HG03025 (cell line): Measurements from ENCODE around the gene TYK2.
"Not testable (repeated sequence)": the region's sequence is repeated elsewhere in the genome, so short reads cannot be mapped to it uniquely, and the experiment has no call there.

ENCODE experiments used
- ATAC-seq: cut with Tn5 transposase; IDR thresholded peaks from one replicate; pipeline ENCODE4 v1.9.1; 2021; ENCODE audit warnings: mild to moderate bottlenecking, moderate library complexity; ENCODE audit not compliant: unreplicated experiment, low FRiP score

Gene TYK2

DNA sequence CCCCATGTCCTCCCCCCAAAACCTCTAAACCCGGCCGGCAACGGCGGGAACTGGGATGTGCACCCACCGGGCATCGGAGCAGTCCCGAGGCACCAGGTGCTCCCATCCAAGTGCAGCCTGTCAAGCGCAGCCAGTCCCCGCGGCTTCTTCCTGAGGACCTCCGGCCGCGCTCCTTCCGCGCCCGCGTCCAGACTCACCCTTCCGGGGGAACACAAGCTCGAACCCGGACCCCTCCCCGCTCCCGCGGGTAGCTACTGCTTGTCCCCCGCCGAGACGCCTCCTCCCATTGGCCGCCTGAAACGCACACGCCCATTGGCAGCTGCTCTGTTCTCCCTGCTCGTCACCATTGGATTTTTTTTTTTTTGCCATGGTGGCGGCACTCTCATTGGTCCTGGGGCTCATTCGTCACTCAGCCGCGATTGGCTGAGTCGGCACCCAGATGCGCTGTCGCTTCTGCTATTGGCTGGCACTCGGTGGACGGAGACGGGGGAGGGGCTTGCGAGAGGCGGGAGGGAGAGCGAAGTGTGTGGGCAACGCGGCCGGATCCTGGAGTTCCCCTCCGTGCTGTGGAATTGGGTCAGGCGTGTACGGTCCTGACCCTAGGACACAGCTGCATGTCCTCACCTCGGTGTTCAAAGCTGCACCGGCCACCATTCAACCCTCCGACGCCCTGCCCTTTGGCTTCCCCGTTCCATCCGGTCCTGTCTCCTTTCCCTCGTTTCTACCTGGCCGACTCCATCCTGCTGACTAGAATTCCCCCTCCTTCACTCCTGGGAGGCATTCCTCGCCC is at the start of gene TYK2:
TYK2 (minus strand) TSS at position 260 of the 790 bp plus-strand sequence. CDS start 2,166 bp downstream, outside the sequence.
- ATAC-seq = peak; percentile 88

DNA sequence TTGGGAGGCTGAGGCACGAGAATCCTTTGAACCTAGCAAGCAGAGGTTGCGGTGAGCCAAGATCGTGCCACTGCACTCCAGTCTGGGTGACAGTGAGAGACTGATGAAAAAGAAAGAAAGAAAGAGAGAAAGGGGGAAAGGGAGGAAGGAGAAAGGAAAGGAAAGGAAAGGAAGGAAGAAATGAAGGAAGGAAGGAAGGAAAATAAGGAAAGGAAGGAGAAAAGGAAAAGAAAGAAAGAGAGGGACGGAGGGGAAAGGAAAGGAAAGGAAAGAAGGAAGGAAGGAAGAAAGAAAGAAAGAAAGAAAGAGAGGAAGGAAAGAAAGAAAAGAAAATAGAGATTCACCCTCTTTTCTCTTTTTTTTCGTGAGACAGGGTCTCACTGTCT is 48.6 kb upstream of the TYK2 start:
- no peak for ATAC-seq

DNA sequence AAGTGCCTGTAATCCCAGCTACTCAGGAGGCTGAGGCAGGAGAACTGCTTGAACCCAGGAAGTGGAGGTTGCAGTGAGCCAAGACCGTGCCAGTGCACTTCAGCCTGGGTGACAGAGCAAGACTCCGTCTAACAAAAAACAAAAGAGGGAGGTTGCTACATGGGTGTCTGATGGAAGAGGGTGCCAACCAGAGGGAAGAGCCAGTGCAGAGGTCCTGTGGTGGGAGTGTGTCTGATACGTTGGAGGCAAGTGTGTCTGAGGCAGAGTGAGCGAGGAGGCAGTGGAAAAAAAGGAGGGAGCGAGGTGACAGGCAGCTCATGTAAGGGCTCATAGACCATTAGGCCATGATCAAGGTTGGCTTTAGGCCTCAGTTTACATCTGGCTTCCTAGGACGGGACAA is 46.8 kb upstream of the TYK2 start:
- ATAC-seq = no peak

DNA sequence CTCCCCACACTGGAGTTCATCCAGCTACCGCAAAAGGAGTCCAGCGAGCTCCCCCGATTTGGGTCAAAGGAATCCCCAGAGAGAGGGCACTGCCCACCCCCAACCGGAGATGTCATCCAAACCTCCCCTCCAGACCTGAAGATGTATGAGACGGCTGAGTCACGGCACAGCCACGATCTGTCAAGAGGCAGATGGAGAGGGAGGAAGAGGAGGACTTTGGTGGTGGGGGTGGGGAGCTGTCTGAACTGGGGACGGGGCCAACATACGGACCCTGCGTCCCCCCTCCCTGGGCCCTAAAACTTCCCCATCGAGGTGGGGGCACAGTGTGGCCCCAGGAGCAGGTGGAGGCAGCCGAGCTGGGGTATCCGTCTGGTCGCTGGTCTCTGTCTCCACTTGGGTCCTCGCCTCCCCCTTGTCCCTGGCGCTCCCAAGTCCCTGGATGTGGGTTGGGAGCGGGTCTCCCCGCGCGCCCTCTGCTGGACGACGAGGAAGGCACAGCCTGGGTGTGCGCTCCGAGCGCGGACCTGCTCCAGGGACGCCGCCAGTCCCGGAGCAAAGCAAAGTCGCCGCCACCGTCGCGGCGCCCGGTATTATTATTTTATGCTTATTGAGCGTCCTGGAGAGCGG is 43.8 kb upstream of the TYK2 start:
- ATAC-seq = no peak

DNA sequence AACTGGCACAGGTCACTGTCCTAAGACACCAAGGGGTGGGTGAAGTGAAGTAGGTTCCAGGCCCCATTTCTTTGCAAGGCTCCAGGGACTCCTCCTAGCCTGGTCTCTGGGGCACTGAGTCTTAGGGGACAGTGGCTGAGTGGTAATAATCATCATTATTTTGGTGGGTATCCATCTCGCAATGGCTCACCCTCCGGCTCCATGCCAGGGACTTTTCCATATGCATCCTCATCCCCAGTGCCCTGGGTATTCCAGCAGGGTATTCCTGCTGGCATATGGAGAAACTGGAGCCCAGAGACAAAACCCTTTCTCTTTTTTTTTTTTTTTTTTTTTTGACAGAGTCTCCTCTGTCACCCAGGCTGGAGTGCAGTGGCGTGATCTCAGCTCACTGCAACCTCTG is 42.5 kb upstream of the TYK2 start:
- no peak for ATAC-seq

DNA sequence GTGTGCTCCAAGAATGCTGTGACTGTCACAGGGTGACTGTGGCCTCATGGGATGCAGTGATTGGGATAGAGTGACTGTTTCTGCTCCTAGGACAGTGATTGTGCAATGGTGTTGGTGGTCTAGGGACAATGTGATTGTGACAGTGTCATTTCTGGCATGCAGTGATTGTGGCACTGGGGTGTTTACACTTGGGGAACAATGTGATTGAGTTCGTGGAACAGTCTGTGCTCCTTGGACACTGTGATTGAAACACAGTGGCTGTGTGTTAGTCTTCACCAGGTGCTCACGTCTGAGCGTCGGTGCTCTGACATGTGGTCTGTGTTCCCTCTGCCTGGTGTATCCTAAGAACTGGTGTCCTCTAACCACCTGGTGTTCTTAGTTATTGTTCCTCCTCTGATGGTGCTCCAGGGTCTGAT is 41.7 kb upstream of the TYK2 start:
- no peak for ATAC-seq

DNA sequence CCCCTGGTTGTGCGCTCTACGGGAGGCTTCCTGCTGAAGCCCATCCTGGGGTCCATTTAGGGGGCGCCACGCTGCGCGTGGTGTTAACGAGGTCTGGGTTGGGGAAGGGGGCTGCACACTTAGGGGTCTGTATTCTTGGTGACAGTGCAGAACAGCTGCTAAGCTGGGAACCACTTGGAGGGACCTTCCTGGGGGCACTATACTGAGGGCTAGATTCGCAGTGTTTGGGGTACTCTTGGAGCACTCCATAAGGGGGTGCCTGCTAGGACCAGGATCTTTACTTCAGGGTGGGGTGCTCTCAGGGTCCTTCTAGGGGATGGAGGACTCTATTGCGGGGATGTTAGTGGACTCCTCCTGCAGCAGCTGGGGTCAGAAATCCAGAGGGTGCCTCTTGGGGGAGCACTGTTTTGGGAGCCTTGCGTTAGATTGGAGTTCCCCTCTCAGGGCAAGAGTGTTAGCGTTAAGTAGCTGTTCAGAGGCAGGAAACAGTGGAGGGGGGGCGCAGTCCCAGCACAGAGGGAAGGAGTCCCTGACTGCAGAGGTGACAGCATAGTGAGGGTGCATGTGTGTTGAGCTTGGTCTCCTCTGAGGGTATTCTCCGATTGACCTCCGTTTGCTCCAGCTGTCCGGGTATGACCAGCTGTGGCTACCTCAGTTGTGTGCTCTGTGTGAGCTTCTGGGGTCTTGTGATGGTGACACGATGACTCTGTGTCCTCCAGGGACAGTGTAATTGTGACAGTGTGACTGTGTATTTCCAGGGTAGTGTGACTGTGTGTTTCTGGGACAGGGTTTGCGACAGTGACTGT is 41.1 kb upstream of the TYK2 start:
- no peak for ATAC-seq

DNA sequence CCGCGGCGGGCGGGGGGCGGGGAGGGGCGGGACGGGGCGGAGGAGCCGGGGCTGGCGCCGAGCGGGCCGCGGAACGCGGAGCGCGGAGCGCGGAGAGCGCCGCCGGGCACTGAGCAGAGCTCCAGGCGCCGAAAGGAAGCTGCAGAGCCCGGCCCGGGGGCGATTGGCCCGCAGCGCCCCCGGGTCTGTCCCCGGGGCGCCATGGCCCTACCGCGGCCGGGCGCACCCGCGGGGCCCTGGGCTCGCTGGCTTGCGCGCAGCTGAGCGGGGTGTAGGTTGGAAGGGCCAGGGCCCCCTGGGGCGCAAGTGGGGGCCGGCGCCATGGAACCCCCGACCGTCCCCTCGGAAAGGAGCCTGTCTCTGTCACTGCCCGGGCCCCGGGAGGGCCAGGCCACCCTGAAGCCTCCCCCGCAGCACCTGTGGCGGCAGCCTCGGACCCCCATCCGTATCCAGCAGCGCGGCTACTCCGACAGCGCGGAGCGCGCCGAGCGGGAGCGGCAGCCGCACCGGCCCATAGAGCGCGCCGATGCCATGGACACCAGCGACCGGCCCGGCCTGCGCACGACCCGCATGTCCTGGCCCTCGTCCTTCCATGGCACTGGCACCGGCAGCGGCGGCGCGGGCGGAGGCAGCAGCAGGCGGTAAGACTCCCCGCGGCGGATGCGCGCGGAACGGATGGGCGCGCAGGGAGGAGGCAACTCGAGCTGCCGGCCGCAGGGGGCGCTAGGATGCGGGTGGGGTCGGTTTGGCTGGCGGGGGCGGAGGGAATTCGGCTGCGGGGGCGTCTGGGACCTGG is 40.3 kb upstream of the TYK2 start, which contains the start of gene PDE4A:
PDE4A (plus strand) TSS at position 95 of the 796 bp plus-strand sequence; CDS start at position 322, 227 bp downstream.
- no peak for ATAC-seq

DNA sequence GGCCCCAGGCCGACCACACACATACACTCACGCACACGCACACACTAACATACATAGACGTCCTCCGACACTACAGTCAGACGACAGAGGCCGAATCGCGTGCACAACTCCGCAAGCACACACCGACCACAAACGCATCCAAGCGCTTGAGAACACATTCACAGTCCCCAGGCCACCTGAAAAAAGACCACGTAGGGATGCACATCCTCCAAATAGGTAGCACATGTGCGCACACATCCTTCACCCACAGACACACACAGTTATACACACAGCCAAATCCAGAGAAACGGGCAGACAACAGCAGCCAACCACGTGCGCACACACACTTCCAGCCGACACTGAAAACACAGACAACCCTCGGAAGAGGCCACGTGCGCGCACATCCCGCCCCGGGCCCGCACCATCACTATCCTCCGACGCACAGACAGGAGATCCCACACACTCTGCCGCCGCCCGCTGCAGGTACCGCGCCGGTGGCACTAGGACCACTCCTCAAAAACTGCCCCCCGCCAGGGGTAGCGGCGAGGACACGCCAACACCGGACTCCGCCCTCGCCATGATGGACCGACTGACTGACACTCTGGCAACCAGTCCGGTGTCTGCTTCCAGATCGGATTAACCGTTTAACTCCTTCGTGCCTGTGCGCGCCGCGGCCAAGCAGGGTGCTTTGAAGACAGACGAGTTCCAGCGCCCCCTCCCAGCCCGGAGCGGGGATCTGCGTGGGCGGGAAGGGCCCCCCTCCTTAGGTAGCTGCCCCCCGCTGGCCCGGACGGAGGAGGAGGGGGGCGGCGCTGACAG is 39.5 kb upstream of the TYK2 start:
- ATAC-seq = no peak

DNA sequence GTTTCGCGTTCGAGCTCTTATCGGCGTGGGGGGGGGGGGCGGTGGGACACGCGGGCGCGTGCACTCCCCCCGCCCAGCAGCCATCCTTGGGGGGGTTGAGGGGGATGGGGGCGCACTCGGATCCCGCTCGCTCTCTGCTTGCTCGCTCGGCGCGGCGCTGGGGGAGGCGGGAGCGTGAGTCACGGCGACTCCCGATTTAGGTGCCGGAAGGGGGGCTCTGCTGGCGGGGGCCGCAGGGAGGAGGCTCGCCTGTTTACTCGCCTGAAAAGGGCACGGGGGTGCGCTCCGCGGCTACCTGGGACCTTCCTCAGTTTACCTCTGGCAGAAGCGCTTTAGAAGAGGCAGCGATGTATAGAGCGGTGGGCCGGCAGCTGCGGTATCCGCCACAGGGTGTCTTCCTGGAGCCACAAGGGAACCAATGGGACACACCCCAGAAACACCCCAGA is 38.9 kb upstream of the TYK2 start:
- no peak for ATAC-seq

DNA sequence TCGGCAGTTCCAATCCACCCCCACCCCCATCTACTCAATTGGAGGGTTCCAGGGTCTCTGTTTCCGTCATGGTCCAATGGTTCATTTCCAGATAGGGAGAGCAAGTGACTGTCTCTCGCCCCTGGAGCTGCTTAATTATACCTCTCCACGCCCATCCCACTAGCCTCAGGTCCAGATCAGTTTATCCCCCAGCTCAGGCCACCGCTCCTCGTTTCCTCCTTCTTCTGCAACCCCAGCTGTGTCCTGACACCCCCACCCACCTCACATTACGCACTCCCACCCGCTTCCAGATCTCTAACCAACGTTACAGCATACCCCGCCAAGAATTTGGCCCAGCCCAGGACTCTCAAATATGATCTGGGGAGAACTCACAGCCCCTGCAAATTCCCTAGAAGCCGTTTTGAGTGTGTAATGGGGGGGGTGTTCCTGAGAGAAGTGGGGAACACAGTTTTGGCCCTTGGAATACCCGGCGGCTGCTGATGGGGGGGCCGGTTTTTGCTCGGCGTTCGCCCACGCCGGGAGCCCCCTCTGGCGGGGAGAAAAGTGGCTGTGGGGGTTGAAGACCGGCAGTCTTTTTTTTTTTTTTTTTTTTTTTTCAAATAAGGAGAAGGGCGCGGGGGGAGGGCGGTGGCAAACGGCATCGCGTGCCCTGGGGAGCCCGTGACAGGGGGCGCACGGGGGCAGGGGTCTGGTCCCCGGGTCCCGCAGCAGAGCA is 38.3 kb upstream of the TYK2 start:
- no peak for ATAC-seq

DNA sequence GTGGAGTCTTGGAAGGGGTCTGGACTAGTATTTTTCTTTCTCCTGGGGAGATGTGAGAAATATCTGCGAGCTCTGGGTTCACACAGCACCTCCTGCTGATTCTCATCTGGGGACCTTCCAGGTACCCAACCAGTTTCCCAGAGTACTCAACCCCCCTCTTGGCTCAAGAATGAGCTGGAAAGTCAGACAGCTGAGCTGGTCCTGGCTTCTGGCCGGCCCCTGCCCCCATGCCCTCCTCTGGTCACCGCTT is 37.8 kb upstream of the TYK2 start:
- ATAC-seq = no peak

DNA sequence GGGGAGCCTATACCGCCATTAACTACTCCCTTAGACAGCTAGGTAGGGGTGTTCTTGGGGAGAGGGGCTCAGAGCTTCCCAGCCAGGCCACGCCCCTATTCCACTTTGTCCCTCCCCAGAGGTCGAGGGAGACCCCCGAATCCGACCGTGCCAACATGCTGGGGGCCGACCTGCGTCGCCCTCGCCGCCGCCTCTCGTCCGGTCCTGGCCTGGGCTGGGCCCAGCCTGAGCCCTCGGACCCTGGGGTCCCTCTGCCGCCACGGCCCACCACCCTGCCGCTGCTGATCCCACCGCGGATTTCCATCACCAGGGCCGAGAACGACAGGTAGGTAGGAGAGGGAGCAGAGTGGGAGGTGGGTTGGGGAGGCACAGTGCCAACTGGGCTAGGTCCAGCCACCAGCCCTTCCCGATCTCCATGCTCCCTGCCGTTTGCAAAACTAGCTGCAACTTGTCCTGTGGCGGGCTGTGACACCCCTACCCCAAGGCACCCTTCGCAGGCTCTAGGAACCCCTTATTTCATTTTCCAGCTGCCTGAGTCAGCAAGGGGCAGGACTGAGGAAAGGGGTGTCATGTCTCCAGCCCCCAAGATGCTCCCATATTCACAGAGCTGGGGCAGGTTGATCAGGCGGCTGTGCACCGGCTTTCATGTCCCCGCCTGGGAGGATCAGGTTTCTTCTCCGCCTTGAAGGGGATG is 37.3 kb upstream of the TYK2 start:
- ATAC-seq = no peak

DNA sequence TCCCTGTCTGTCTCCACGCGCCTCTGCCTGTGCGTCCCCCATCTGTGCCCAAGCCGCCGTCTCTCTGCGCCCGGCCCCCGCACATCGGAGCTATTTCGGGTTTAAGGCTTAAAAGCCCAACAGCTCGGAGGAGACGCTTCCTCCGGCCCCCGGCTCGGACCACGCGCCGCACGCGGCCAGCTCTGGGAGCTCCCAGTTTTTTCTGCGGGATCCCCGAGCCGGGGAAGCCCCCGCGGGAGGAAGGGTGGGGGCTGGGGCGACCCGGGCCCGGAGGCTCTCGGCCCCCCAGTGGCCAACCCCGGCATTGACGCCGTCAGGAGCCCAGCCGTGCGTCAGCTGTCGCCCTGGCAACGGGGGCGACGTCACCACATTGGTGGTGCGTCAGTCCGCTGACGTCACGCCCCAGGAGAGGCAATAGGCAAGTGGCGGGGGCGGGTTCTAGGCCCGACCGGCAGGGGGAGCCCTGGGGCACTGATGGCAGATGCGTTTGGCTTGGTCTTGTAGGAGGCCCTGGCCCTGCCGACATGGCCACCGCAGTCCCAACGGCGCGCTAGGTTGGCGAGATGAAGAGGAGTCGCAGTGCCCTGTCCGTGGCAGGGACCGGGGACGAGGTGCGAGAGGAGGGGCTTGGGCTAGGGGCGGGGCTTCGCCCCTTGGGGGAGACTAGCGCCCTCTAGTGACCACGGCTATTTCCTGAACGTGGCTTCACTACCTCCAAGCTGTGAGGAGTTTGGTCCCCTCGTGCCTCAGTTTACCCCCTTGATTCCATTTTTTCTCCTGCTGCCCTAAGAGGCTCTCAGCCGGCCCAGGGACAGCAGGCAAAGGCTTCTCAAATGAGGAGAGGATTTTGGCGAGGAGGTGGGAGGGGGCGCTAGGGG is 36.2 kb upstream of the TYK2 start:
- peak; percentile 40 for ATAC-seq

DNA sequence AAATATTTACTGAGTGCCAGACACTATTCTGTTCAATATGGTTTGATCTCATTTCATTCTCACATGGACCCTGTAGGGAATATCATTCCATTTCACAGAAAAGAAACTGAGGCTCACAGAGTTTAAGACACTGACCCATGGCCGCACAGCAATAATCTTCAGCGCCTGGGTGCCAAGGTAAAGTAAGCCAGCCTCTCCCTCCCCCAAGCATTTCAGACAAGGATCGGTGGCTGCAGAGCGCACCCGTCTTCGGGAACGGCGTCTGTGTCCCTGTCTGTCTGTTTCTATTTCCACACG is 35.7 kb upstream of the TYK2 start:
- ATAC-seq = no peak

DNA sequence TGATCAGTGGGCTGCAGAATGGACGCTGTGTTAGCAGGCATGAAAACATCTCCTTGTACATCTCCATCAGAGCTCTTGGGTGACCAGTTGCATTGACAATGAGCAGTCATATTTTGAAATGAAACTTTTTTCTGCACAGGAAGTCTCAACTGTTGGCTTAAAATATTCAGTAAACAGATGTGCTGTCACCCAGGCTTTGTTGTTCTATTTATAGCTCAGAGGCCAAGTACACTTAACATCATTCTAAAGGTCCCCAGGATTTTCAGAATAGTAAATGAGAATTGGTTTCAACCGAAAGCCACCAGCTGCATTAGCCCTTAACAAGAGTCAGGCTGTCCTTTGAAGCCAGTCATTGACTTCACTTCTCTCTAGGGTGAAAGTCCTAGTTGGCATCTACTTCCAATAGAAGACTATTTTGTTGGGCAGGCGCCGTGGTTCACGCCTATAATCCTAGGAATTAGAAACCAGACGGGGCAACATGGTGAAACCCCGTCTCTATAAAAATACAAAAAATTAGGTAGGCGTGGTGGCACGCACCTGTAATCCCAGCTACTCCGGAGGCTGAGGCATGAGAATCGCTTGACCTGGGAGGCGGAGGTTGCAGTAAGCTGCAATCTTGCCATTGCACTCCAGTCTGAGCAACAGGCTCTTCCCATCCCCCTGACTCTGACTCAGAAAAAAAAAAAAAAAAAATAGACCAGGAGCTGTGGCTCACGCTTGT is 32.0 kb upstream of the TYK2 start:
- ATAC-seq = peak; percentile 36

DNA sequence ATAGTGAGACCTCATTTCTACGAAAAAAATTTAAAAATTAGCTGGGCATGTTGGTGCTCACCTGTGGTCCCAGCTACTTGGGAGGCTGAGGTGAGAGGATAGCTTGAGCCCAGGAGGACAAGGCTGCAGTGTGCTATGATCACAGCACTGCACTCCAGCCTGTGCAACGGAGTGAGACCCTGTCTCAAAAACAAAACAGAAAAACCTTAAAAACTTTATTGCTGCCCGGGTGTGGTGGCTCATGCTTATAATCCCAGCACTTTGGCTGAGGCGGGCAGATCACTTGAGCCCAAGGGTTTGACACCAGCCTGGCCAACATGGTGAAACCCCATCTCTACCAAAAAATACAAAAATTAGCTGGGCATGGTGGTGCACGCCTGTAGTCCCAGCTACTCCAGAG is 30.9 kb upstream of the TYK2 start:
- not testable (repeated sequence) for ATAC-seq
